ENCODE measurements around the gene ST8SIA5.

ST8SIA5 gene

DNA sequence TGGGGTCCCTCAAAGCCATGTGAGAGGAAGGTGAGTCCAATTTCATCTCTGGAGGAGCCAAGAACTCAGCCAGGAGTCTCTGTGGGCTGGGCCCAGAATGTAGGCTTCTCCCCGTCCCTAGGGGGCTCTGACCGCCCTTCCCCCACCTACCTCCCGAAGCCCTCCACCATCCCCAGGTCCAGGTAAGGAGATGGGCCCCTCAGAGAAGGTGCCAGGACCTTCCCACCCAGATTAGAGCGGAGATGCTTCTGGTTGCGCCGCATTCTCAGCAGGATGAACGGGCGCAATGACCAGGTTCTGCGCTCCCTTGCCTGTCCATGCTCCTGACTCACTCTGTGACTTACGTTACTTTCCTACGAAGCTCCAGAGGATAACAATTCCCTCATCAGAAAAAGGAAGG, 23.0 kb downstream of the ST8SIA5 start:
- TF ChIP-seq, protein P1, sequence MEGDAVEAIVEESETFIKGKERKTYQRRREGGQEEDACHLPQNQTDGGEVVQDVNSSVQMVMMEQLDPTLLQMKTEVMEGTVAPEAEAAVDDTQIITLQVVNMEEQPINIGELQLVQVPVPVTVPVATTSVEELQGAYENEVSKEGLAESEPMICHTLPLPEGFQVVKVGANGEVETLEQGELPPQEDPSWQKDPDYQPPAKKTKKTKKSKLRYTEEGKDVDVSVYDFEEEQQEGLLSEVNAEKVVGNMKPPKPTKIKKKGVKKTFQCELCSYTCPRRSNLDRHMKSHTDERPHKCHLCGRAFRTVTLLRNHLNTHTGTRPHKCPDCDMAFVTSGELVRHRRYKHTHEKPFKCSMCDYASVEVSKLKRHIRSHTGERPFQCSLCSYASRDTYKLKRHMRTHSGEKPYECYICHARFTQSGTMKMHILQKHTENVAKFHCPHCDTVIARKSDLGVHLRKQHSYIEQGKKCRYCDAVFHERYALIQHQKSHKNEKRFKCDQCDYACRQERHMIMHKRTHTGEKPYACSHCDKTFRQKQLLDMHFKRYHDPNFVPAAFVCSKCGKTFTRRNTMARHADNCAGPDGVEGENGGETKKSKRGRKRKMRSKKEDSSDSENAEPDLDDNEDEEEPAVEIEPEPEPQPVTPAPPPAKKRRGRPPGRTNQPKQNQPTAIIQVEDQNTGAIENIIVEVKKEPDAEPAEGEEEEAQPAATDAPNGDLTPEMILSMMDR (IDR thresholded peaks at IDR 0.05; ENCODE audit: low read depth, low read length, missing control alignments), result no peak
- DNase-seq (ENCODE audit: low read depth), result no peak
- in situ Hi-C loops (cut with HindIII; ENCODE audit: low sequenced_read_pairs), result no loop called here
- H3K4me3 ChIP-seq (ENCODE audit: low read depth, low read length), result no peak overlapping the region

GRCh38 chr18:46732801-46733200, 24.1 kb downstream of the ST8SIA5 start:
- TF ChIP-seq, protein P1 (IDR thresholded peaks at IDR 0.05; ENCODE audit: low read depth, low read length, missing control alignments), result no peak
- H3K4me3 ChIP-seq (ENCODE audit: low read depth, low read length), result no peak overlapping the region
- no peak for DNase-seq (ENCODE audit: low read depth)
- in situ Hi-C loops (cut with HindIII; ENCODE audit: low sequenced_read_pairs), result no loop called here

DNA sequence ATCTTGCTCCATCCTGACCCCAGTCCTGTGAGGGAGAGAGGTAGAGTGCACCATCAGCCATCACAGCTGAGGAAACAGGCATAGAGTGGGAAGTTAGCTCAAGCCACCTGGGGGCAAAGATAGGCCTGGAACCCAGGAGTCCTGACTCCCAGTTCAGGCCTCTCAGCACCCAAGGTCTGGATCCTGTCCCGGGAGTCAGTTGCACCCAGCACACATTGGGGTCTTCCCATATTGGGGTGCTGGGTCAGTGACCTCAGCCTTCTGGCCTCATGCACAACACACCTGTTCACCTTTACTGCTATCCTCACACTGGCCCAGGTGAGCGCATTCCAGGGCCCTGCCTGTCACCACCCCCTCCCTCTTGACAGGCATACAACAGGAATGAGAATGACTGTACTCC, 24.7 kb downstream of the ST8SIA5 start:
- in situ Hi-C loops (cut with HindIII; ENCODE audit: low sequenced_read_pairs), result no loop called here
- TF ChIP-seq, protein P1 (IDR thresholded peaks at IDR 0.05; ENCODE audit: low read depth, low read length, missing control alignments), result no peak
- DNase-seq (ENCODE audit: low read depth), result no peak
- no peak overlapping the region for H3K4me3 ChIP-seq (ENCODE audit: low read depth, low read length)

- in situ Hi-C loops (cut with HindIII; ENCODE audit: low sequenced_read_pairs), result no loop called here
- DNase-seq (ENCODE audit: low read depth), result no peak
- no peak overlapping the region for H3K4me3 ChIP-seq (ENCODE audit: low read depth, low read length)
- TF ChIP-seq, protein P1 (IDR thresholded peaks at IDR 0.05; ENCODE audit: low read depth, low read length, missing control alignments), result no peak
Measured at GRCh38 chr18:46731316-46731715, 25.5 kb downstream of the ST8SIA5 start.

DNA sequence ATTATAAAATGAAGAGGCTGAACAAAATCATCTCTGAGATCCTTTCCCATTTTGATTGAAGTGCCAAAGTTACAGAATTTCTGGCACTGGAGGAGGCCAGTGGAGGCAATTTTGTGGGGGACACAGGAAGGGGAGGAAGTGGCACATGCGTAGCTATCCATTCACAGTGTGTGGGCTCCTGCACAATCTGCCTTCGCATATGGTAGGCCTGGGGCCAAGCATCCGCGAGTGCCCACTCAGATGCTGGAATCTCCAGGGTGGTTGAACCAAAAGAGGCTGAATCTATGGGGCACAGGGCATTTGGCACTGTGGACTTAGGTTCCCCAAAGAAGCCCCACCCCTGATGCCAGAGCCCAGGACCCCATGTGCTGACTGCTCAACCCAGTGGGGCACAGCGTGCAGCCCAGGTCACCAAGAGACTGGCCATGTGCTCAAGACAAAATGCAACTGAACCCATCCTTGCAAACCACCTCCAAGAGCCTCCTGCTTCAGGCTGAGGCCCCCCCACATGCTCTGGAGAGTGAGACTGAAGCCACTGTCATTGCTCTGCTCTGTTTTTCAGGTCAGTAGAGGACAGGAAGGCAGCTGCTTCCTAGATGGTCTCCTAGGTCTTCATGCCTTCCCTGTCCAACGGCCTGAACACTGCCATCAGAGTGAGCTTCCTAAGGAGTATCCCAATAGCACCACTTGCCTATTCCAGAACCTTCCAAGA, 28.5 kb downstream of the ST8SIA5 start:
- DNase-seq (ENCODE audit: low read depth), result no peak
- in situ Hi-C loops (cut with HindIII; ENCODE audit: low sequenced_read_pairs), result no loop called here
- TF ChIP-seq, protein P1 (IDR thresholded peaks at IDR 0.05; ENCODE audit: low read depth, low read length, missing control alignments), result no peak
- no peak overlapping the region for H3K4me3 ChIP-seq (ENCODE audit: low read depth, low read length)

DNA sequence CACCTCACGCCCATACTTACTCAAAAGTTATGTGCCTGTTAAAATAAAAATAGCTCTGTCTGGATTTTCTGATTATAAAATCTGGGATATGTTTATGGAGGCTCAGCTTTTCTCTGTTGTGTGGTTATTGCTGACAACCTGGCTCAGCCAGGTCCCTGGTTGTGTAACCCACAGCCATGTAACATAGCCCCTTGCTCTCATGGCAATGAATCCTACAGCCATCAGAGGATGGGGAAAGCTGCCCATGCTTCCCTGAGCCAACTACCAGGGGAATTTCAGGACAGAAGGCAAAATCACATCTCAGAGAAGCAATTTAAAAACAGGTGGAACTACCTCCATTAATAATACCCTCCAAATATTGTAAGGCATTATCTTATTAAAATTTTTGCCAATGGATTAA, 29.7 kb downstream of the ST8SIA5 start:
- no peak overlapping the region for H3K4me3 ChIP-seq (ENCODE audit: low read depth, low read length)
- in situ Hi-C loops (cut with HindIII; ENCODE audit: low sequenced_read_pairs), result no loop called here
- TF ChIP-seq, protein P1 (IDR thresholded peaks at IDR 0.05; ENCODE audit: low read depth, low read length, missing control alignments), result no peak
- no peak for DNase-seq (ENCODE audit: low read depth)
